Keratinocyte (primary cell): ENCODE data around the gene PAX8.

Experiments used
- EZH2 ChIP-seq: IDR thresholded peaks from one replicate; pipeline ENCODE4 v1.6.1; 2012; ENCODE audit warnings: inconsistent platforms, mild to moderate bottlenecking, low read length, moderate library complexity
- TF ChIP-seq, protein P1 (sequence below), 3 experiments: IDR thresholded peaks in 1 of 3; conservative IDR thresholded peaks in 1 of 3; optimal IDR thresholded peaks in 1 of 3; 2 replicates in 2 of 3; 3 replicates in 1 of 3; pipeline versions ENCODE3 to v1.5.1; 2011; ENCODE audit warnings: low read length in 3 of 3, mild to moderate bottlenecking in 3 of 3, moderate library complexity in 2 of 3, control low read depth in 1 of 3, inconsistent platforms in 1 of 3; ENCODE audit not compliant: insufficient read depth in 2 of 3; ENCODE audit errors: extremely low read depth in 1 of 3

DNA sequence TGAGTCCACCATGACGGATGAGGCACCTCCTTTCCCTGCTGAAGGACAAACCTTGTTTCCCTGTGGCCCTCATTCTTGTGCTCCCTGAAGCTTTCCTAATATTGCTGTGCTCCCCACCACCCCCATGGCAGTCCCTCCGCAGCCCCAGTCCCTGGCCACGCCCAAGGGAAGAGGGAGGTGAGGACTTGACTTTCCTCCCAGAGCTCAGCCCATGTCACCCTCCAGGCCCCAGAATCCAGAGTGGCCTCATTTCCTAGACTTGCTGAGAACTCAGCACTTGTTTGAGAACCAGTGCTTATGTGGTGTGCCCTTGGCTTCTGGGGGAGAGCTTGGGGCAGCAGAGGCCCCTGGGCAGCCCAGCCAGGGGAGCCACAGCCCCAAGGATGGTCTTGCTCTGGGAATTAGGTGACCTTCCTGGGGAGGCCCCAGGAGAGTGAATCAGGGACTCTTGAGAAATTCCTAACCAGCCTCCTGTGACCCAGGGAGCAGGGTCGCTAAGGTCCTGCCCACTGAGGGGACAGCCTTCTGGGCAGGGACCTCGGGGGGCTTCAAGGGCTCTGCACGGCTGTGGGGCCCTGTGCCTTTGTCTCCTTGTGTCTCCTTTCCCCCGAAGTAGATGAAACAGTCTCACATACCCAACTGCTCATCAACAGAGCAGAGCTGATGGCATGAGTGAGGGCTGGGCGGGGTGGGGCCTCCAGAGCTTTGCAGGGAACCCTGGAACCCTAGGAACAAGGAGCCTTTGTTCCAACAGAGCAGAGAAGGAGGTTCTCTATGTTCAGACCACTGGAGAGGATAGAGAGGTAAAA lies 77.0 kb downstream of the PAX8 start:
- TF ChIP-seq, protein P1, sequence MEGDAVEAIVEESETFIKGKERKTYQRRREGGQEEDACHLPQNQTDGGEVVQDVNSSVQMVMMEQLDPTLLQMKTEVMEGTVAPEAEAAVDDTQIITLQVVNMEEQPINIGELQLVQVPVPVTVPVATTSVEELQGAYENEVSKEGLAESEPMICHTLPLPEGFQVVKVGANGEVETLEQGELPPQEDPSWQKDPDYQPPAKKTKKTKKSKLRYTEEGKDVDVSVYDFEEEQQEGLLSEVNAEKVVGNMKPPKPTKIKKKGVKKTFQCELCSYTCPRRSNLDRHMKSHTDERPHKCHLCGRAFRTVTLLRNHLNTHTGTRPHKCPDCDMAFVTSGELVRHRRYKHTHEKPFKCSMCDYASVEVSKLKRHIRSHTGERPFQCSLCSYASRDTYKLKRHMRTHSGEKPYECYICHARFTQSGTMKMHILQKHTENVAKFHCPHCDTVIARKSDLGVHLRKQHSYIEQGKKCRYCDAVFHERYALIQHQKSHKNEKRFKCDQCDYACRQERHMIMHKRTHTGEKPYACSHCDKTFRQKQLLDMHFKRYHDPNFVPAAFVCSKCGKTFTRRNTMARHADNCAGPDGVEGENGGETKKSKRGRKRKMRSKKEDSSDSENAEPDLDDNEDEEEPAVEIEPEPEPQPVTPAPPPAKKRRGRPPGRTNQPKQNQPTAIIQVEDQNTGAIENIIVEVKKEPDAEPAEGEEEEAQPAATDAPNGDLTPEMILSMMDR (optimal IDR thresholded peaks at IDR 0.05 in 1 of 3, IDR thresholded peaks at IDR 0.05 in 1 of 3, conservative IDR thresholded peaks at IDR 0.05 in 1 of 3; ENCODE audit: extremely low read depth in 1 of 3, insufficient read depth in 2 of 3, low read length in 3 of 3) = no peak
- TF ChIP-seq EZH2 = no peak
